Measurements from ENCODE around the gene NTMT1. TPM values are rescaled to one million over a fixed set of nuclear protein-coding genes. Genes with fewer than 3 reads are reported as not detected.

The NTMT1 gene
- total RNA-seq, 3 donors from 2014 or later, result 22.0 to 32.0 (median 26.2) TPM

DNA sequence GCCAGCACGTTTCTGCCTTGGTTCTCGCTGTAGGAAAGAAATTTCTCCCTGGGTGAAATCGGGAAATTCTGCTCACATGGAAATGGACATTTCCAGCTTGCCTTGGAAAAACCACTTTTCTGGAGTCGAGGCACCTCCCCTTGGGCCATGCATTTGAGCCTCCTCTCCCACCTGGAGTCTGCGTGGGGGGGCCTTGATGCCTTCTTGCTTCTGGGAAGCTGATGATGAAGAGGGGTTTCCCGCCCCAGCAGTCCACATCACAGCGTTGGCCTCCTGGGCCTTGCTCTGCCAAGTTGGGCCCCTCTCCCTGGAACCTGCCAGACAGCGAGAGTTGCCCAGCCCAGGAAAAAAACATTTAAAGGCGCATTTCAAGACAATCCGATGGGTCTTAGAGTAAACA, 17.7 kb downstream of the NTMT1 start:
- DNase-seq (no peak), ATAC-seq (no peak)
- no peaks in the 10 kb centered on the region for H3K36me3 ChIP-seq (ENCODE audit: low read depth)
- intact Hi-C loops (cut with DNase I, micrococcal nuclease), result no loop called here
- H3K4me3 ChIP-seq, result no peak overlapping the region
- H3K4me1 ChIP-seq (ENCODE audit: low read depth), result peaks cover 13% of the 10 kb centered on the region
- no peaks in the 10 kb centered on the region for H3K9me3 ChIP-seq
- TF ChIP-seq, protein P1, sequence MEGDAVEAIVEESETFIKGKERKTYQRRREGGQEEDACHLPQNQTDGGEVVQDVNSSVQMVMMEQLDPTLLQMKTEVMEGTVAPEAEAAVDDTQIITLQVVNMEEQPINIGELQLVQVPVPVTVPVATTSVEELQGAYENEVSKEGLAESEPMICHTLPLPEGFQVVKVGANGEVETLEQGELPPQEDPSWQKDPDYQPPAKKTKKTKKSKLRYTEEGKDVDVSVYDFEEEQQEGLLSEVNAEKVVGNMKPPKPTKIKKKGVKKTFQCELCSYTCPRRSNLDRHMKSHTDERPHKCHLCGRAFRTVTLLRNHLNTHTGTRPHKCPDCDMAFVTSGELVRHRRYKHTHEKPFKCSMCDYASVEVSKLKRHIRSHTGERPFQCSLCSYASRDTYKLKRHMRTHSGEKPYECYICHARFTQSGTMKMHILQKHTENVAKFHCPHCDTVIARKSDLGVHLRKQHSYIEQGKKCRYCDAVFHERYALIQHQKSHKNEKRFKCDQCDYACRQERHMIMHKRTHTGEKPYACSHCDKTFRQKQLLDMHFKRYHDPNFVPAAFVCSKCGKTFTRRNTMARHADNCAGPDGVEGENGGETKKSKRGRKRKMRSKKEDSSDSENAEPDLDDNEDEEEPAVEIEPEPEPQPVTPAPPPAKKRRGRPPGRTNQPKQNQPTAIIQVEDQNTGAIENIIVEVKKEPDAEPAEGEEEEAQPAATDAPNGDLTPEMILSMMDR (IDR thresholded peaks at IDR 0.05), result no peak

DNA sequence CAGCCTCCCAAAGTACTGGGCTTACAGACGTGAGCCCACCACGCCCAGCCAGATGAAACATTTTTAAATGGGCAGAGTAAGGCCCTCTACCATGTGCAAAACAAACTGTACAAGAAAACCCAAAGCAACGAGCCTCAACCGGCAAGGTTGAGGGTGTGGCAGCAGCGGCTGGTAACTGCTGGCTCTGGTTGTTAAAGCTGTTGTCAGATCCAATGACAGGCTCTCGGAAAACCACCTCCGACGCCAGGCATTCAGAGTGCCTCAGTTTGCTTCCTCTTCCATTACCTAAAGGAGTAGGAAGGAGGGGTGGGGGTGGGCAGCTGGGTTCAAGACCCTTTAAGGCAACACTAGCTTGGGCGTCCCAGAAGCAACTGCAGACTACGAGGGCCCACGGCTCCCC, 18.4 kb downstream of the NTMT1 start:
- intact Hi-C loops (cut with DNase I, micrococcal nuclease), result no loop called here
- DNase-seq (no peak), ATAC-seq (no peak)
- no peak overlapping the region for H3K4me3 ChIP-seq
- H3K36me3 ChIP-seq (ENCODE audit: low read depth), result no peaks in the 10 kb centered on the region
- H3K9me3 ChIP-seq, result no peaks in the 10 kb centered on the region
- TF ChIP-seq, protein P1 (IDR thresholded peaks at IDR 0.05), result no peak
- peaks cover 13% of the 10 kb centered on the region for H3K4me1 ChIP-seq (ENCODE audit: low read depth)

DNA sequence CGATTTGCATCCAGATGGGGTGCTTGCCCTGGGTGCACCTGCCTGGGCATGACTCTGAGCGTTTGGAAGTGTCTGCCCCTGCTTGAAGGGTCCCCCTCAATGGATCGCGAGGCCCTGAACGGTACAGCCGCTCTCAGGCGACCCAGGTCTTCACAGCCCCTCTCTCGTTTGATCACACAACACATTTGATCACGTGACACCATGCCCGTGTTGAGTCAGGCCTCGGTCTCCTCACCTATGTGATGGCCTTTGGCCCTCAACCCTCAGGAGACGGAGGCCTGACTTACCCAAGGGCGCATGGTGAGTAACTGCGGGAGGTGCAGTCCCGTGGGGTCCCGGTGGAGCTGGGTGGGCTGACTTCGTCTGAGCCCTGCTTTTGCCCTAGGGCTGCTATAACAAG, 18.9 kb downstream of the NTMT1 start:
- ATAC-seq (no peak), DNase-seq (no peak)
- Histone ChIP-seq H3K4me3 (no peak overlapping the region), H3K4me1 (ENCODE audit: low read depth) (peaks cover 13% of the 10 kb centered on the region), H3K9me3 (no peaks in the 10 kb centered on the region), H3K36me3 (ENCODE audit: low read depth) (no peaks in the 10 kb centered on the region)
- TF ChIP-seq, protein P1 (IDR thresholded peaks at IDR 0.05), result no peak
- intact Hi-C loops (cut with DNase I, micrococcal nuclease), result loop anchor here in 1 of 2 donors (5.0 kb wide), 1 partner anchor 137 kb away; no protein-coding TSS in a partner anchor

DNA sequence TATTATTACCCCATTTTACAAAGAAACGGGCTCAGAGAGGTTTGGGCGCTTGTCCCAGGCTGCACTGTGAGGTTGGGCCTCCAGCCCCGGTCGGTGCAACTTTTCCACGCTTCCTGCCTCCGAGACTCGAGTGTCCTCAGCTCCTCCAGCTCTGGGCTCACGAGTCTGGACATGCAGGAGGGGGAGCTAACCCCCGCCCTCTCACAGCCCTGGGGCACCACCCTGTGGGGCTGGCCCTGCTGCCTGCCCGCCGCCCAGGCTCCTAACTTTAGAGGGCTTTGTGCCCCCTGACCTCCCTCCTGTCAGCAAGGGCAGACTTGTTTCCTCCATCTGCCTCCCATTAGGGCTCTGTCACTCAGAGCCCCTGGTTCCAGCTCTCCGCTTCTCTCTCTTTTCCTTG, 20.3 kb downstream of the NTMT1 start:
- H3K4me1 ChIP-seq (ENCODE audit: low read depth), result peaks cover under 1% of the 10 kb centered on the region
- DNase-seq (no peak), ATAC-seq (no peak)
- intact Hi-C loops (cut with DNase I, micrococcal nuclease), result loop anchor here in 1 of 2 donors (5.0 kb wide), 1 partner anchor 136 kb away; no protein-coding TSS in a partner anchor
- H3K4me3 ChIP-seq, result no peak overlapping the region
- H3K9me3 ChIP-seq, result no peaks in the 10 kb centered on the region
- H3K36me3 ChIP-seq (ENCODE audit: low read depth), result no peaks in the 10 kb centered on the region
- TF ChIP-seq, protein P1 (IDR thresholded peaks at IDR 0.05), result no peak

DNA sequence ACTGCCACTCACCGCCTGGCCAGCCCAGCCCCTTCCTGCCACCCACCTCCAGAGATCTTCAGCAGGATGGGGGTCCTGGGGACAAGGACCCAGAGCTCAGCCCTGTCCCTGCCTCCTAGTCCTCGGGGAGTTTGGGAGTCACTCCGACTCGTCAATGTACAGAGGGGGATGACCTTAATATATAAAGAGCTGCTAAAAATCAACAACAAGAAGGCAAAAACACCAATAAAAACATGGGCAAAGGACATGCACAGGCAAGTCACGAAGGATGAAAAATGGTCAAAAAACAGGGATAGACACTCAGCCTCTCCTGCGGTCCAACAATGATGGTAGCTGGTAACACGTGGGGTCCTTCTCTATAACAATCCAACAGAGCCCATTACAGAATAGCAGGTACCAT, 20.7 kb downstream of the NTMT1 start:
- H3K9me3 ChIP-seq, result no peaks in the 10 kb centered on the region

More for the DNA sequence above, 20.7 kb downstream of the NTMT1 start:
- intact Hi-C loops (cut with DNase I, micrococcal nuclease), result loop anchor here in 1 of 2 donors (5.0 kb wide), 1 partner anchor 136 kb away; no protein-coding TSS in a partner anchor
- no peak for DNase-seq
- no peaks in the 10 kb centered on the region for H3K4me1 ChIP-seq (ENCODE audit: low read depth)
- ATAC-seq, result no peak
- no peaks in the 10 kb centered on the region for H3K36me3 ChIP-seq (ENCODE audit: low read depth)
- no peak overlapping the region for H3K4me3 ChIP-seq
- TF ChIP-seq, protein P1 (IDR thresholded peaks at IDR 0.05), result no peak

Data from mucosa of descending colon (tissue), 3 donors.